K562 treated with DMSO at 1 percent for 12 hours (cell line): Measurements from ENCODE around the gene SOCS6. TPM values are rescaled to one million over a fixed set of nuclear protein-coding genes. Genes with fewer than 3 reads are reported as not detected.

Experiments
- total RNA-seq: library from RNA; unstranded; fragments of 300-600 nt; gene quantifications from 2 replicates; pipeline ENCODE4 v1.2.3, GENCODE V29; 2022; ENCODE audit not compliant: insufficient read depth

Gene SOCS6, protein sequence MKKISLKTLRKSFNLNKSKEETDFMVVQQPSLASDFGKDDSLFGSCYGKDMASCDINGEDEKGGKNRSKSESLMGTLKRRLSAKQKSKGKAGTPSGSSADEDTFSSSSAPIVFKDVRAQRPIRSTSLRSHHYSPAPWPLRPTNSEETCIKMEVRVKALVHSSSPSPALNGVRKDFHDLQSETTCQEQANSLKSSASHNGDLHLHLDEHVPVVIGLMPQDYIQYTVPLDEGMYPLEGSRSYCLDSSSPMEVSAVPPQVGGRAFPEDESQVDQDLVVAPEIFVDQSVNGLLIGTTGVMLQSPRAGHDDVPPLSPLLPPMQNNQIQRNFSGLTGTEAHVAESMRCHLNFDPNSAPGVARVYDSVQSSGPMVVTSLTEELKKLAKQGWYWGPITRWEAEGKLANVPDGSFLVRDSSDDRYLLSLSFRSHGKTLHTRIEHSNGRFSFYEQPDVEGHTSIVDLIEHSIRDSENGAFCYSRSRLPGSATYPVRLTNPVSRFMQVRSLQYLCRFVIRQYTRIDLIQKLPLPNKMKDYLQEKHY
- 2.7 and 7.1 TPM in 2 replicates for total RNA-seq

DNA sequence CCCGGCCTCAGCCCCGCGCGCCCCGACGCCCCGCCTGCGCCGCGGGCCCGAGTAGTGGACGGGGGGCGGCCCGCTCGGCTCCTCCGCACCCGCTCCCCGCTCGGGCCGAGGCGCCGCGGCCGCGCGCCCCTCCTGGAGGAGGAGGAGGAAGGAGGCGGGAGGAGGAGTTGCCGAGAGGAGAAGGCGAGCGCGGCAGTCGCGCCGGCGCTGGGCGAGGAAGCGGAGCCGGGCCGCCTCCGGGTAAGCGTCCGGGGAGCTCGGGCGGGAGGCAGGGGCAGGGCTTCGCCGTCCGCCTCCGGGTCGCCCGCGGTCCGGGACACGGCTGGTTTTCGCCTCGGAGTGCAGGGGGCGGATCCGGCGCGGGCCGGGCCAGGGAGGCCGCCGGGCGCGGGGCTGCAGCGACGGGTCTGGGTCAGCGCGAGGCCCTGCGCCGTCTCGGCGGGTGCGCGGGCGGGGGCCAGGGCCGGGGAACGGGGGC, at the start of gene SOCS6:
SOCS6 (plus strand) TSS at position 195 of the 478 bp plus-strand sequence. CDS start 35,624 bp downstream, outside the sequence.

Other genes with a start within 250 kb of the SOCS6 start
- gene RTTN, start 83.4 kb upstream of the SOCS6 start, total RNA-seq = 4.6 and 10.0 TPM in 2 replicates